Right lung (tissue), 5 donors: ENCODE data around the gene IQSEC3. TPM values are rescaled to one million over a fixed set of nuclear protein-coding genes. Genes with fewer than 3 reads are reported as not detected.

Experiments used
- DNase-seq, 2 donors: peaks; one replicate each; pipeline ENCODE4 v3.0.0-alpha.2; 2013
- polyA plus RNA-seq, 5 donors: library from polyadenylated mRNA; unstranded; fragments of 120-200 nt; gene quantifications; one replicate each; pipeline versions ENCODE4 v1.2.1 to v1.2.3, GENCODE V29; 2013; ENCODE audit warnings: inconsistent platforms in 1 of 5, low replicate concordance in 1 of 5; ENCODE audit not compliant: insufficient read length in 5 of 5, insufficient read depth in 1 of 5

IQSEC3 gene
- polyA plus RNA-seq, 5 donors: 6.0 to 7.6 (median 6.7) TPM

- DNase-seq: no peak
Observed at GRCh38 chr12:197347-197746, 130.8 kb downstream of the IQSEC3 start.

GRCh38 chr12:197911-198695 is 131.5 kb downstream of the IQSEC3 start:
- DNase-seq: no peak

DNA sequence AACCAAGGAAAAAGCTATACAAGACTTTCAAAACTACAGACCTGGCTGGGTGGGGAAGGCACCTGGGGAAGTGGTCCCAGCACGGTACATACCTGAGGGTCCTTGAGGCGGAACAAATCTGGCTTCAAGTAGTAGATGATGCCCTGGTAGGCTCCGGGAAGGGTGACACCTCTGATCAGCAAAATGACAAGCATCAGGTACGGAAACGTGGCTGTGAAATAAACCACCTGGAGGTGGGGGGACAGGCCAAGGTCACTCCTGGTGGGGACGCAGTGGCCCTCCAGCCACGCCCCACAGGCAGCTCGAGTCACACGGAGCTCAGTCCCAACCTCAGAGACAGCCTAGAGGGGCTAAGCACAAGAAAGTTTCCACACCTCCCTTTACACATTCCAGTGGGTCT is 132.1 kb downstream of the IQSEC3 start:
- DNase-seq: no peak

DNA sequence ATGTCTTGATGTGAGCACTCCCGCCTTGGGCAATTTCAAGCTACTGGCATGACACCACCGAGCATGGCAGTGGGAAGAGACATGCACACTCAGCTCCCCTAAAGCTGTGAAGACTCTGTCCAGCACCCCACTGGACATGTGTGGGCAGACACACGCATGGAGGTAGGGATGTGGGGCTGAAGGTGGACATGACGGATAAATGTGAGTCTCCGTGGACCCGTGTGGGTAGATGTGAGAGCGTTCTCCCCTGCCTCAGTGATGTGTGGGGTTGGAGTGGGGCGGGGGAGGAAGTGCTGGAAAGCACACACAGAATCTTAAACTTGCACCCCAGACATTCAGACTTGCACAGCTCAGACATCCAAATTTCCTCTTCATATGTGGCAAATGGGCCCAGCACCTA is 134.8 kb downstream of the IQSEC3 start:
- DNase-seq: no peak

DNA sequence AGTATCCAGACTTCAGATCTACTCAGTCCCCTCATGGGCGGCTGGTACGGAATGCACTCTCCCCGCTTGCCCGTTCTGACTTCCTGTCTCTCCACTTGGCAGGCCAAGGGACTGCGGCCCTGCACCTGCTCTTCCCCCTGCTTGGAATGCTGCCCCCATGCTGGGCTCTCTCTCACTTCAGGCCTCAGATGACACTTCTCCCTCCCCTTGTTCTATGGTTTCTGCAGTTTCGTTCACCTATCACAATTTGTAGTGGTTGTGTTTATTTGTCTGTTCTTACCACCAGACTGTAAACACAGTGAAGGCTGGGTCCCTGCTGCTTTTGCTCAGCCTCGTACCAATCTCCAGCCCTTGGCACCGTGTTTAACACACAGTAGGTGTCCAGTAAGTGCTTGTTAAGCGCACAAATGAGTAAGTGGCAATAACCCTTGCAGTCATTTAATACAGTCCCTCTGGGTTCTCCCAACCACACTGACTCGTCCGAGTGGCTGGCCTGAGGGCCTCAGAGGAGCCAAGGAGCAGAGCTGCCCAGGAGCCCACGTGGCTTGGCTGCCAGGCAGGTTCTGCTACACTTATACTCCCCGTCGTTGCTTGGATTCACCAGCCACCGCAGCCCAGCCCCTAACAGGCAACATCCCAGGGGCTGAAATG is 135.6 kb downstream of the IQSEC3 start:
- DNase-seq: no peak

DNA sequence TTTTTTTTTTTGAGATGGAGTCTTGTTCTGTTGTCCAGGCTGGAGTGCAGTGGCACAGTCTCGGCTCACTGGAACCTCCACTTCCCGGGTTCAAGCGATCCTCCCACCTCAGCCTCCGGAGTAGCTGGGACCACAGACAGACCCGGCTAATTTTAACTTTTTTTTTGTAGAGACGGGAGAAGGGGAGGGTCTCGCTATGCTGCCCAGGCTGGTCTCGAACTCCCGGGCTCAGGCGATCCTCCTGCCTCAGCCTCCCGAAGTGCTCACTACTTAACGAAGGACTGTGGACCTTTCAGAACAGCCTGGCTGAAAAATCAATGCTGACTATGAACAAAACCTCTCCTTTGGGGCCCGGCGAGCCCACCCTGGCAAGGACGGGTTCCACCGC is 136.5 kb downstream of the IQSEC3 start:
- no peak for DNase-seq

- DNase-seq: no peak
Observed at GRCh38 chr12:203462-204260, 137.1 kb downstream of the IQSEC3 start.

GRCh38 chr12:204261-204678 is 137.7 kb downstream of the IQSEC3 start:
- DNase-seq: no peak

DNA sequence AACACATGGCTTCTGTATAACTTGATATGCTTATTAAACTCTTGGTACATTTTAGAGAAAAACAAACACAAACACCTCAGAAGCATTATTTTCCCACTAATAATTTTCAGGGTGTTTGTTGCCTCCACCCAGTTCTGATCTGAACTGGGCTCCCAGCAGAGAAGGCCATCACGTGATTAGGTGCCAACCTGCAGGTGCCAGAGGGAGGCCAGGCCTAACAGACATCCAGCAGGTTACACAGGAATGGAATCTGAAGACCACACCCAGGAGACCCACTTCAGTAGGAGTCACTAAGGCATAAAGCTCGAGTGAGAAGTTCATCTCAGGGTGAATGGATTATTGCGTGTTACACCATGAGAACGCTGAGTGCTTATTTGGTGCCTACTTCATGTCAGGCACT is 138.5 kb downstream of the IQSEC3 start:
- DNase-seq: no peak

GRCh38 chr12:206746-207440 is 140.3 kb downstream of the IQSEC3 start:
- DNase-seq: no peak

DNA sequence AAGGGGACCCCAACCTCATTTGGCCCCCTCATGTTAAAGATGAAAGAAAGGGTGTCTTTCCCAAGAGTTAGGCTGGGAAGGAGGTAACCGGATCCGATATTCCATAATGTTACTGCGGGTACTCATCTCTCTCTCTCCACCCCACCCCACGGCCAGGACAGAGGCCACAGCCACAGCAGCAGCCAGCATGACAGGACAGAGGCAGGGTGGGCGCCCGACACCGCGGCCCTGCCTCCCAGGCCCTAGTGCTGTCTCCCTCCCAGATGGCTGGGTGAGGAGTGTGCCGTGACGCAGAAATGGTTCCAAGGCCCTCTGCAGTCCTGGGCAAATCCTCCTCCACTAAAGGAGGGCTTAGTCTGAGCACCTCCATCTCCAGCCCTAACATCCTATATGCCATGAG is 141.2 kb downstream of the IQSEC3 start:
- DNase-seq: no peak

DNA sequence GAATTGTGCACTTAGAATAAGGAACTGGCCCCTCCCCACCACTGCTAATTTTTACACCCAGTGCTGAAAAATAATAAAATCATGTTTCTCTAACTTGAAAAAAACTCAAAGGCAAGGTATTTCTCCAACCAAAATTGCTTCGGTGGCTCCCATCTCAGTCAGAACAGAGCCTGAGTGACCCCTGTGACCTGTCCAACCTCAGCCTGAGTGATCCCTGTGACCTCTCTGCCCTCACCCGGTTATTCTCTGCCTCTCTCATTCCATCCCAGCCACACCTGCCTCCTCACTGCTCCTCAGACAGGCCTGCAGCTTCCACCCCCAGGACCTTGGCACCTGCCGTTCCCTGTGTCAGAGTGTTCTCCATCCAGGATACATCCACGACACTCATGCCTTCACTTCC is 142.2 kb downstream of the IQSEC3 start:
- no peak for DNase-seq

DNA sequence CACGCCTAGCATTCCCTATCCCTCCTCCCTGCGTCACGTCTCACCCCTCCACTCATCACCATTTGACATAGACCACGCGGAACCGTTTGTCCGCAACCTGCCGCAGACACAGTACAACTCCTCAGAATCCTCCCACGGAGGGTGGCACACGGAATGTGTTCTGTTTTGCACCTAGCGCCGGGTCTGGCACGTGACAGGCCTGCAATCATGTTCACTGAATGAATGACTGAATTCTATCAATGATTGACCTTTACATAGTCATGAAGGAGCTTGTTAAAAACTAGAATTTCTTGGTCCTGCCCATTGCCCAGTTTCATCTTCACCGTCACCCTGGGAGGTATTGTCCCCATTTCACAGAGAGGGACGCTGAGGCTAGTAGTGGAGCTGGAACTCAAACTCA is 142.7 kb downstream of the IQSEC3 start:
- no peak for DNase-seq

- no peak for DNase-seq
Observed at GRCh38 chr12:209851-210250, 143.3 kb downstream of the IQSEC3 start.

DNA sequence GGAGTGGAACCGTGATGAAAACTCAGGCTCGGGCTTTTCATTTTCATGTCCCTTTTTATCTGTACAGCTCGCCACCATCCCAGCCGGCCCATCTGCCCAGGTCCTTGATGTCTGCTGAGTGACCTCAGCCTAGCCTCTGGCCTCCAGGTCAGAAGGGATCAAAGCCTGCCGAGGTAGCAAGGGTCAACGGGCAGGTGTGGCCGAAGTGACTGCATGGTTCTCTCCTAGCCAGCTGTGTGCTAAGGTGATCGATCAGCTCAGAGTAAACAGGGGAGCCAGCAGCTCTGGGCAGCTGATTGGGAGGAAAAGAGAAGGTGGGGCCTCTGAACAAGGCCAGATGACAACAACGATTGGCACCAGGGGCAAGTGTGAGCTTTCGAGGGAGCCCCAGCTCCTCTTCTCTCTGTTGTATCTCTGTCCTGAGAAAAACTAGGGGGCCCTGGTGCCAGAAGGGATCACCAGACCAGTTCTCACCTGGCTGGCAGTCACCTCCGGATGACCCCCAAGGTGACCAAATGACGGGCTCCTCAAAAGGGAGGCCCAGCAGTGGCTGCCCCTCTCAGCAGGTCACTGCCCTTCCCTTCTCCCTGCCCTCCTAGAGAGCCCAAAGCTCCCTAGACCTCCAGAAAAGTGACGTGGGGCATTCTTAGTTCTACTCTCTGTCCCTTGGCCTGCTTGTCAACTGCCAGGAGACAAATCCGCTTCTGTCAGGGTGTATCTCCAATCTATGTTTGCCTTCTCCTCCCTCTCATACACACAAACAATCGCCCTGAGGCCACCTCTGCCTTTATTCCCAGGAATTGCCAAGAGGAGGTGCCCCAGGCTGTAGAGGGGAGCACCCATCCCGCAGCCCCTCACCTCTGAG is 143.9 kb downstream of the IQSEC3 start:
- DNase-seq: no peak

- DNase-seq: no peak
Observed at GRCh38 chr12:211142-211465, 144.5 kb downstream of the IQSEC3 start.

DNA sequence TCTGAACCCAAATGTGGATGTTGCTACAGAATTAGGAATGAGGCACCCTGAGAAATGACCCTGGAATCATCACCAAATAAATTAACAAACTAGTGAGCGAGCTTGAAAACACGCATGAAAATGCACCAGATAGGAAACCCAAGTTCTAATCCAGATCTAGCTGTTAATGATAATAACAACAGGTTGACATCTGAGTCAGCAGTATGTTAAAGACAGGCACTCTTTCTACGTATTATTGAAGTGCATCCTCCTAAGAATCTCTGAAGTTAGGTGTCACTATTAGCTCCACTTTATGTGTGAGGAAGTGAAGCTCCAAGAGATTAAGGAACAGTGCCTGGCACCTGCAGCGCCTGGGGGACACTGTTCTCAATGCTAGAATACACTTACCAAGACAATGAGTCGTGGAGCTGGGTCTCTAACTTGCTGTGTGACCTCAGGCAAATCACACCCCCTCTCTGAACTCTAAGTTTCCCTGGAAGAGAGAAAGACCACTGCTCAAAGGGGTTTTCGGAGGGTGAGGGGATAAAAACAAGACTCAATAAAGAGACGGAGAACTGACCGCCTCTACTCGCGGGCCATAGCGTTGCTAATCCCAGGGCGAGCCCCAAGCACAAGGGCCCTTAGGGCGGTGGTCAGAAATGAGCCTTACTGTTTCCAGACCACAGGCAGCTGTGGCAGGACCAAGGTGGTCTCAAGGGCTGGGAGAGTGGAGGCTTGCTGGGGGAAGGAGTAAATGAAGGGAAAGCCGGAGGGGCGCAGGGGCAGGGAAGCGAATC is 145.3 kb downstream of the IQSEC3 start:
- DNase-seq: no peak

GRCh38 chr12:212415-212714 is 145.8 kb downstream of the IQSEC3 start:
- no peak for DNase-seq

- DNase-seq: peak; percentile 51 to 53
Observed at GRCh38 chr12:212715-213526, 146.4 kb downstream of the IQSEC3 start.

DNA sequence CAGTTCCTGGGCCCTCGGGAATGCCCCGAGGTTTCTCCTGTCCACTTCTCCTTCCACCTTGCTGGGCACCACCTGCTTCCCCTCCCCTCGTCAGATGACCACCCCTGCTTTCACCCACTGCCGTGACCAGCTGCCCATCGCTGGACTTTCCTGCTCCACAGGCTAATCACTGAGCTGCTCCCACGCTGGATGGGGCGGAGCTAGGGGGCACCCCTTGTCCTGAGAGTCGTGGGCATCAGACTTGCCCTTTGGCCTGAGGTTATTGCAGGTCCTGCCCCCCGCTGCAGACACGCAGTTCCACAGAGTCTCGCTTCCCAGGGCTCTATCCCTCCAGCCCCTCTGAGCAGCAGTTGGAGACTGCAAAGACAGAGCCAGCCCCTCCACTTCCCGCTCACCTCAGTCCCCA is 147.0 kb downstream of the IQSEC3 start:
- DNase-seq: no peak
